VCaP (cell line): ENCODE results near the gene PRKCQ.

Experiments
- H3K27ac ChIP-seq: fragments of 450-650 bp; 2 replicates; pipeline ENCODE4 v1.5.1; 2017
- CTCF ChIP-seq: fragments of 450-650 bp; conservative IDR thresholded peaks from 2 replicates; pipeline ENCODE4 v1.5.1; 2017; ENCODE audit warnings: mild to moderate bottlenecking, moderate library complexity

Gene PRKCQ

GRCh38 chr10:6603142-6604125 lies 23.4 kb upstream of the PRKCQ start:
- no peak for TF ChIP-seq CTCF
- no peak overlapping the region for H3K27ac ChIP-seq

GRCh38 chr10:6602700-6603084 lies 22.6 kb upstream of the PRKCQ start:
- no peak overlapping the region for H3K27ac ChIP-seq
- no peak for TF ChIP-seq CTCF

GRCh38 chr10:6602026-6602699 lies 22.1 kb upstream of the PRKCQ start:
- no peak for TF ChIP-seq CTCF
- H3K27ac ChIP-seq = no peak overlapping the region

- H3K27ac ChIP-seq = no peak overlapping the region
- no peak for TF ChIP-seq CTCF
Measured at GRCh38 chr10:6601246-6601805, 21.2 kb upstream of the PRKCQ start.

GRCh38 chr10:6600224-6600987 lies 20.3 kb upstream of the PRKCQ start:
- no peak overlapping the region for H3K27ac ChIP-seq

GRCh38 chr10:6598679-6599078 lies 18.6 kb upstream of the PRKCQ start:
- no peak for TF ChIP-seq CTCF
- no peak overlapping the region for H3K27ac ChIP-seq

More at GRCh38 chr10:6600224-6600987, 20.3 kb upstream of the PRKCQ start:
- TF ChIP-seq CTCF = no peak
